Loucy (cell line): ENCODE results near the gene TTC39C.

Experiments used
- H2AFZ ChIP-seq: fragments of 200-600 bp; sonication (generic); 2 replicates; pipeline ENCODE4 v1.6.0; 2016; ENCODE audit warnings: antibody characterized with exemption, mild to moderate bottlenecking, low read length, moderate library complexity
- H3F3A ChIP-seq: fragments of 200-600 bp; 2 replicates; pipeline ENCODE4 v1.6.0; 2016; ENCODE audit warnings: antibody characterized with exemption, low read depth, mild to moderate bottlenecking
- H3K27me3 ChIP-seq: fragments of 200-600 bp; sonication (generic); 2 replicates; pipeline ENCODE4 v1.6.1; 2014; ENCODE audit warnings: low read length, mild to moderate bottlenecking; ENCODE audit not compliant: insufficient read depth, poor library complexity, severe bottlenecking
- H3K36me3 ChIP-seq: fragments of 200-600 bp; sonication (generic); 2 replicates; pipeline ENCODE4 v1.6.1; 2016; ENCODE audit warnings: low read length; ENCODE audit not compliant: insufficient read depth
- H3K4me1 ChIP-seq: fragments of 200-600 bp; sonication (generic); 2 replicates; pipeline ENCODE4 v1.5.1; 2014; ENCODE audit warnings: low read length, mild to moderate bottlenecking; ENCODE audit not compliant: insufficient read depth, poor library complexity, severe bottlenecking
- H3K4me2 ChIP-seq: fragments of 200-600 bp; sonication (generic); 2 replicates; pipeline ENCODE4 v1.6.0; 2014; ENCODE audit warnings: antibody characterized with exemption, low read length, low read depth, mild to moderate bottlenecking; ENCODE audit not compliant: poor library complexity, severe bottlenecking
- H3K4me3 ChIP-seq: fragments of 200-600 bp; sonication (generic); 2 replicates; pipeline ENCODE4 v1.5.1; 2014; ENCODE audit warnings: low read length, mild to moderate bottlenecking, mixed read lengths; ENCODE audit not compliant: poor library complexity, severe bottlenecking
- H3K79me2 ChIP-seq: fragments of 200-600 bp; sonication (generic); 2 replicates; pipeline ENCODE4 v1.6.1; 2014; ENCODE audit warnings: low read length; ENCODE audit not compliant: insufficient read depth
- H3K9ac ChIP-seq: fragments of 200-600 bp; sonication (generic); 2 replicates; pipeline ENCODE4 v1.6.0; 2014; ENCODE audit warnings: mild to moderate bottlenecking, low read depth, low read length, moderate library complexity; ENCODE audit not compliant: poor library complexity, severe bottlenecking
- H3K9me2 ChIP-seq: fragments of 200-600 bp; sonication (generic); replicated peaks from 2 replicates; pipeline ENCODE4 v1.6.1; 2016; ENCODE audit warnings: low read depth, low read length, mixed read lengths
- H3K9me3 ChIP-seq: fragments of 200-600 bp; sonication (generic); 2 replicates; pipeline ENCODE4 v1.6.1; 2014; ENCODE audit warnings: mild to moderate bottlenecking, antibody characterized with exemption, low read length, low read depth; ENCODE audit not compliant: insufficient read depth
- H4K20me1 ChIP-seq: fragments of 200-600 bp; sonication (generic); 2 replicates; pipeline ENCODE4 v1.6.0; 2014; ENCODE audit warnings: antibody characterized with exemption, low read length, mild to moderate bottlenecking; ENCODE audit not compliant: insufficient read depth, poor library complexity, severe bottlenecking
- CTCF ChIP-seq: fragments of 200-600 bp; sonication (generic); conservative IDR thresholded peaks from 2 replicates; pipeline ENCODE4 v1.5.1; 2014; ENCODE audit warnings: mild to moderate bottlenecking, antibody characterized with exemption, low read length
- EZH2phosphoT487 ChIP-seq: fragments of 200-600 bp; IDR thresholded peaks from 2 replicates; pipeline ENCODE4 v1.6.1; 2018; ENCODE audit warnings: antibody characterized with exemption, mild to moderate bottlenecking, moderate library complexity, borderline replicate concordance

The TTC39C gene

GRCh38 chr18:24114924-24115549 is 100.5 kb downstream of the TTC39C start:
- Histone ChIP-seq H2AFZ (no peak overlapping the region), H4K20me1 (no peaks in the 10 kb centered on the region), H3K9me3 (no peaks in the 10 kb centered on the region), H3K9ac (no peak overlapping the region), H3K79me2 (no peaks in the 10 kb centered on the region), H3K9me2 (no peaks in the 10 kb centered on the region), H3F3A (no peaks in the 10 kb centered on the region), H3K4me3 (no peak overlapping the region), H3K27me3 (no peaks in the 10 kb centered on the region), H3K4me2 (no peak overlapping the region), H3K4me1 (peaks cover 13% of the 10 kb centered on the region), H3K36me3 (peaks cover 21% of the 10 kb centered on the region)
- TF ChIP-seq CTCF (no peak), EZH2phosphoT487 (no peak)

GRCh38 chr18:24115628-24116027 is 101.1 kb downstream of the TTC39C start:
- Histone ChIP-seq H3K4me1 (peaks cover 13% of the 10 kb centered on the region), H3K36me3 (peaks cover 26% of the 10 kb centered on the region), H3K27me3 (no peaks in the 10 kb centered on the region), H3K4me2 (no peak overlapping the region), H3K9me2 (no peaks in the 10 kb centered on the region), H3F3A (no peaks in the 10 kb centered on the region), H3K9me3 (no peaks in the 10 kb centered on the region), H4K20me1 (no peaks in the 10 kb centered on the region), H2AFZ (no peak overlapping the region), H3K79me2 (no peaks in the 10 kb centered on the region), H3K4me3 (no peak overlapping the region), H3K9ac (no peak overlapping the region)
- TF ChIP-seq EZH2phosphoT487 (no peak), CTCF (no peak)

- Histone ChIP-seq H3K4me3 (no peak overlapping the region), H3K9me3 (no peaks in the 10 kb centered on the region), H3F3A (no peaks in the 10 kb centered on the region), H3K27me3 (no peaks in the 10 kb centered on the region), H3K4me1 (peaks cover 13% of the 10 kb centered on the region), H3K9ac (no peak overlapping the region), H4K20me1 (no peaks in the 10 kb centered on the region), H3K79me2 (no peaks in the 10 kb centered on the region), H2AFZ (no peak overlapping the region), H3K36me3 (peaks cover 38% of the 10 kb centered on the region), H3K4me2 (no peak overlapping the region), H3K9me2 (no peaks in the 10 kb centered on the region)
- TF ChIP-seq EZH2phosphoT487 (no peak), CTCF (peak; percentile 85)
Observed at GRCh38 chr18:24118750-24119577, 104.4 kb downstream of the TTC39C start.
